Esophagus squamous epithelium (tissue), 5 donors: ENCODE measurements around the gene MICAL2. TPM values are rescaled to one million over a fixed set of nuclear protein-coding genes. Genes with fewer than 3 reads are reported as not detected.

Experiments
- DNase-seq: peaks from one replicate; lab custom pipeline; 2025; lab: John Stamatoyannopoulos, UW
- H3K27ac ChIP-seq, 4 donors: fragments of 200-600 bp; sonication (generic); one replicate each; pipeline ENCODE4 v1.5.1; 2016 to 2019; ENCODE audit warnings: mild to moderate bottlenecking in 1 of 4
- H3K27me3 ChIP-seq, 4 donors: fragments of 200-600 bp; sonication (generic); 1 replicate in 3 of 4; 2 replicates in 1 of 4; pipeline versions ENCODE4 v1.5.1 to v1.6.0; 2017 to 2021; ENCODE audit warnings: antibody characterized with exemption in 1 of 4
- H3K36me3 ChIP-seq, 3 donors: fragments of 200-600 bp; sonication (generic); one replicate each; pipeline ENCODE4 v1.5.1; 2016 to 2019
- H3K4me1 ChIP-seq, 3 donors: fragments of 200-600 bp; sonication (generic); one replicate each; pipeline ENCODE4 v1.5.1; 2017 to 2019
- H3K4me3 ChIP-seq, 4 donors: fragments of 200-600 bp; sonication (generic); 1 replicate in 3 of 4; 2 replicates in 1 of 4; pipeline ENCODE4 v1.5.1; 2016 to 2019; ENCODE audit warnings: mild to moderate bottlenecking in 2 of 4, moderate library complexity in 1 of 4
- H3K9me3 ChIP-seq, 3 donors: fragments of 200-600 bp; sonication (generic); one replicate each; pipeline ENCODE4 v1.5.1; 2016 to 2019
- CTCF ChIP-seq, 6 experiments: fragments of 450-650 bp in 4 of 6; fragments of 200-600 bp in 2 of 6; sonication (generic) in 2 of 6; IDR thresholded peaks; one replicate each; pipeline ENCODE4 v1.5.1; 2016 to 2019; ENCODE audit warnings: antibody characterized with exemption in 6 of 6, mild to moderate bottlenecking in 4 of 6, moderate library complexity in 4 of 6
- POLR2A ChIP-seq, 4 donors: fragments of 450-650 bp; IDR thresholded peaks; one replicate each; pipeline ENCODE4 v1.6.1; 2017; ENCODE audit warnings: antibody characterized with exemption in 4 of 4, mild to moderate bottlenecking in 4 of 4, moderate library complexity in 3 of 4
- WGBS, 2 donors: methylation state at CpG; one replicate each; pipeline ENCODE4 v1.1.5; 2018; 5-methylcytosine and 5-hydroxymethylcytosine counted together
- intact Hi-C: fragments of 100-400 bp; cut with DNase I; formaldehyde crosslinking; loops from one replicate; pipeline ENCODE4 v1.15.0; 2022
- total RNA-seq, 4 donors: library from RNA; depleted of rRNA; stranded (reverse); fragments of >200 nt; gene quantifications; one replicate each; pipeline ENCODE4 v1.1.0, GENCODE V29; 2016
- donor health status: DM: yes; HTN: yes; CAD: no.

The MICAL2 gene
- total RNA-seq, 4 donors from 2014 or later, result 10.1 to 49.0 (median 19.8) TPM

DNA sequence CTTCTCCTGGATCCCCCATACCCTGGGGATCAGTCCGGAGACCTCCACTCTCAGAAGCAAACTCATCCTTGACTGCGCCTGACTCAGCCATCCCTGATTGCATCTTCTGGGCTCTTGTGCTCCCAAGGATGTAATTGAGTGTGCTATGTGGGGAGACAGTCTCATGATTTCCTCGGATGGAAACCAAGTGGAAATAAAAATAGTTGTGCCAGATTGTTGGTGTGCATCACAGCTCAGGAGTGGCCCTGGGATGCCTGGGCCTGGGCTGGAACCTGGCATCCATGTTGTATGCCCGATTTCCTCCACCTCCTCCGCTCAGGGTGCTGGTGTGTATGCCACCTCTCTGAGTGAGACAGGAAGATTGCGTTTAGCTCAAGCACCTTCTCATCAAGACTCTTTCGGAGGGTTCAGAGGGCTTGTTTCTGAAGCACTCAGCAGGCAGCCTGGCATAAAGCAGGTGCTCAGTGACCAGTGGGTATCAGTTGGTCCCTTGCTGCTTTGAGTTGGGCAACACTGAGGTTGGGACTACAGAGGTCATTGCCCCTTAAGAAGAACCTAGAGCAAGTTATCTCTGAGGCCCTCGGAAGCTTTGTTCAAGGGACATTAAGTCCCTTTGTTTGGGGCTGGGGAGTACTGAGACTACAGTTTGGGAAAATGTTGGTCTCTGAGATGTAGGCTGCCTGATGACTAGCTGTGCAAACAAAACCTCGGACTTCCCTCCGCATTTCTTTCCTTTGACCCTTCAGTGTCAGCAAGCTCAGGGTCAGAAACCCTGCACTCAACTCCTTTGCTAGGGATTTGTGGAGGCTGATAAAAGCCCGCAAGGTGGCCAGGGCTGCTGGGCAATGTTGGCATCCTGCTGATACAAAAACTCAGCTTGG, 24.8 kb upstream of the MICAL2 start:
- H3K4me3 ChIP-seq, result no peak overlapping the region
- H3K4me1 ChIP-seq, result peaks cover 34 to 55% (median 50%) of the 10 kb centered on the region in 3 donors
- WGBS, 2 donors, result 76 to 88% methylated on average over 6 to 10 of the region's 11 CpGs
- DNase-seq, result no peak
- H3K27ac ChIP-seq, result peak overlapping the region; percentile 70 to 94 (median 89)
- no peaks in the 10 kb centered on the region for H3K9me3 ChIP-seq
- no peaks in the 10 kb centered on the region for H3K36me3 ChIP-seq
- TF ChIP-seq POLR2A (IDR thresholded peaks at IDR 0.05) (no peak), CTCF (IDR thresholded peaks at IDR 0.05) (no peak)
- intact Hi-C loops, result no loop called here
- H3K27me3 ChIP-seq, result no peaks in the 10 kb centered on the region

DNA sequence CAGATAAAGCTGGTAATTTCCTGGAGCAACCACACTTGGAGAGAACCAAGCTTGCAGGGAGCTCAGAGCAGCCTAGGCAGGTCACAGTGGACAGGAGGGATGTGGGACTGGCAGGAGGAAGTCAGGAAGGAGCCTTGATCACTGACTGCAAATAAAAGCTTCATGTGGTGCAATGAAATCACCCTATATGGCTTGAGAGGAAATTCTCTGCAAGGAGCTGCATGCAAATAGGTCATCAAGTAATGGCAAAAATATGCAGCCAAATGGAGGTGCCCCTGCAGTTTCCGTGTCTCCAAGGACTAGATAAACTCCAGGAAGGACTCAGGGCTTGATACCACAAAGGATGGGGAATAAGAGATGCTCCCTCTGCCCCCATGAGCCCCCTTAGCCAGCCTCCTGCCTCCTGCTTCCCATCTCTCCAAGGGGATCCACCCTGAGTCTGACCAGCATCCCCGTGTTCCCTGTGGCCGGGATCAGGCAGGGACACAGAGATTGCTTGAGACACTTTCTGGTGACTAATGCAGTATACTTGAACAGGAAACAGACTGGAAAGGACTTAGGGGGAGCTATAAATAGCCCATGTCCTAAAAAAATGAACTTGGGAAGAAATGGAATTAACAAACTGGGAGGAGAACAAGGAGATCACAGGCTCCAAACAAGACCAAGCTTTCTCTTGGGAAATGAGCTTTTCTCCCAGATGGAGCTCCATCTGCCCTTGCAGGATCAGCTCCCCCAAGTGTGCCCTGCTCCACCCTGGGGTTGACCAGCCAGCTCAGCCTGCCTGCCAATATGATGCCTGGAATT, 23.9 kb upstream of the MICAL2 start:
- 14 to 18% methylated on average over 1 of the region's 3 CpGs for WGBS, 2 donors
- no peak for DNase-seq
- intact Hi-C loops, result no loop called here
- peak overlapping the region; percentile 70 to 94 (median 89) for H3K27ac ChIP-seq
- no peaks in the 10 kb centered on the region for H3K36me3 ChIP-seq
- no peaks in the 10 kb centered on the region for H3K27me3 ChIP-seq
- no peak overlapping the region for H3K4me3 ChIP-seq
- H3K4me1 ChIP-seq, result peaks cover 34 to 59% (median 55%) of the 10 kb centered on the region in 3 donors
- peak in 1 of 4 donors; percentile 26 for TF ChIP-seq POLR2A (IDR thresholded peaks at IDR 0.05)
- TF ChIP-seq CTCF (IDR thresholded peaks at IDR 0.05), result no peak
- H3K9me3 ChIP-seq, result no peaks in the 10 kb centered on the region

DNA sequence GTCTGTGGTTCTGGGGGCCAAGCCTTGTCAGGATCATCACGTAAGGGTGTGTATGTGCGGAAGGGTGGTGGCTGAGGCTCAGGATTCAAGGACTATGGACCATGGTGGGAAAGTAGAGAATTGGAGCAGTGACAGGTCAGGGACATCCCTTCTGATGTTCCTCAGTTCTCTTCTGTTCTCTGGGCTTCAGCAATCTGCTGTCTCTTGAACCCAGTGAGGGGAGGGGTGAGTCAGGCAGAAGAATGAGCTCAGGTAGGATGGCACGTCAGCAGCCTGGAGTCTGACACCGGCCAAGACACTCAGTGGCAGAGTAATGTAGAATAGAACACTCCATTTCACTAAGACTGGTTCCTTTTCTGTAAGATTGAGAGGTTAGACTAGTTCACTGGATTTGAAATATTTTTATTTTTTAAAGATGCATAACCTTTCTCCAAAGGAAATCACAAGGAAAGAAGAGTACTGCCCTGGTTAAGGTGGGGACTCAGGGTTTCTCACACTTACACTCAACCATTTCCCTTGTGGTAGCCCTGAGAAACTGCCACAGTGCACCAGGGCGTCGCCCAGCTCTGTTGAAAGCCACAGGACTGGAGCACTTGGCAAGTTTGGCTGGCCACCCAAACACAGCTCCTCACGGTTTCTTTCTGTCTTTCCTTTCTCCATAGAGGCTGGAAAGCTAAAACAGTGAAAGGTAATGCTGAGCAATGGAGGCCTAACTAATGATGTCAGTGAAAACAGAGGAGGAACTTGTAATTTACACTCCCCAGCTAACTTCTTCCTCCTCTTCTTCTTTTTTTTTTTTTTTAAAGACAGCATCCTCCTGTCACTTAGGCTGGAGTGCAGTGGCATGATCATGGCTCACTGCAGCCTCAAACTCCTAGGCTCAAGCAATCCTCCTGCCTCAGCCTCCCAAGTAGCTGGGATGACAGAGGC, 23.1 kb upstream of the MICAL2 start:
- H3K27me3 ChIP-seq, result no peaks in the 10 kb centered on the region
- intact Hi-C loops, result no loop called here
- peak overlapping the region; percentile 69 to 94 (median 89) for H3K27ac ChIP-seq
- no peak for DNase-seq
- H3K4me1 ChIP-seq, result peaks cover 34 to 64% (median 55%) of the 10 kb centered on the region in 3 donors
- TF ChIP-seq CTCF (IDR thresholded peaks at IDR 0.05) (peak in 2 of 6 experiments; percentile 33 to 46), POLR2A (IDR thresholded peaks at IDR 0.05) (no peak)
- H3K9me3 ChIP-seq, result no peaks in the 10 kb centered on the region
- WGBS, 2 donors, result 54% methylated on average over 7 of the region's 7 CpGs
- no peak overlapping the region for H3K4me3 ChIP-seq
- no peaks in the 10 kb centered on the region for H3K36me3 ChIP-seq

DNA sequence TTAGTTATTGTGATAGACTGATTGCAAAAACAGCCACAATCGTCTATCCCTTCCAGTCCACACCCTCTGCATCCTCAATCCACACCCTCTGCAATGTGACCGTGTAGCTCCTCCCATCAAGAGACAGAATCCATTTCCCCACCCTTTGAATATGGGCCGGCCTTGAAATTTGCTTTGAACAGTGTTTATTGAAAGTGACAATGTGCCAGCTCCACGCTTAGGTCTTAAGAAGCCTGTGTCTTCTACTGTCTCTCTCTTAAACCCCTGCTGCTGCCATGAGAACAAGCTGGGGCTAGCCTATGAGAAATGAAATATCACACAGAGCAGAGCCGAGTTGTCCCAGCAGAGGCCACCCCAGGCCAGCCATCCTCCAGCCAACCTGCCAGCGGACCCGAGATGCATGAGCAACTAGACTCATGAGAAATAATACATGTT, 22.3 kb upstream of the MICAL2 start:
- Histone ChIP-seq H3K36me3 (no peaks in the 10 kb centered on the region), H3K27ac (peak overlapping the region; percentile 69 to 94 (median 89)), H3K9me3 (no peaks in the 10 kb centered on the region), H3K4me3 (no peak overlapping the region), H3K4me1 (peaks cover 34 to 69% (median 55%) of the 10 kb centered on the region in 3 donors), H3K27me3 (no peaks in the 10 kb centered on the region)
- WGBS, 2 donors, result 12 to 26% methylated on average over 6 to 7 of the region's 7 CpGs
- DNase-seq, result no peak
- intact Hi-C loops, result no loop called here
- TF ChIP-seq POLR2A (IDR thresholded peaks at IDR 0.05) (peak in 1 of 4 donors; percentile 13), CTCF (IDR thresholded peaks at IDR 0.05) (peak in 4 of 6 experiments; percentile 29 to 55 (median 39))
